HEK293 (cell line): ENCODE results near the gene NPW.

ENCODE experiments used
- CTCF ChIA-PET: fragments of 350-600 bp; formaldehyde crosslinking; extraction: SDS; loops from one replicate; lab custom pipeline; 2021; ENCODE audit warnings: antibody characterized with exemption; lab: Yijun Ruan, JAX
- POLR2A ChIA-PET: fragments of 300-600 bp; formaldehyde crosslinking; extraction: SDS; loops from one replicate; lab custom pipeline; 2020; ENCODE audit warnings: antibody characterized with exemption, inconsistent platforms; lab: Yijun Ruan, JAX
- H3K27ac ChIP-seq: fragments of 200-500 bp; sonication (Bioruptor generic); 2 replicates; pipeline ENCODE4 v1.5.1; 2014; ENCODE audit warnings: low read depth, low read length, control low read depth, inconsistent platforms; ENCODE audit errors: extremely low read depth
- H3K36me3 ChIP-seq, 2 experiments: fragments of 200-500 bp in 1 of 2; sonication (Bioruptor generic) in 1 of 2; 1 replicate in 1 of 2; 2 replicates in 1 of 2; pipeline ENCODE4 v1.5.1; 2014 to 2017; ENCODE audit warnings: inconsistent platforms in 2 of 2, low read length in 2 of 2; ENCODE audit not compliant: control insufficient read depth in 2 of 2, insufficient read depth in 1 of 2
- H3K4me1 ChIP-seq: fragments of 200-500 bp; sonication (Bioruptor generic); 2 replicates; pipeline ENCODE4 v1.5.1; 2014; ENCODE audit warnings: mild to moderate bottlenecking, low read length, inconsistent platforms; ENCODE audit not compliant: control insufficient read depth, insufficient read depth
- H3K4me3 ChIP-seq: 2 replicates; pipeline ENCODE4 v1.5.1; 2011; ENCODE audit warnings: low read depth, mild to moderate bottlenecking, control low read depth, low read length, moderate library complexity
- H3K9me3 ChIP-seq: fragments of 200-500 bp; sonication (Bioruptor generic); 2 replicates; pipeline ENCODE4 v1.5.1; 2014; ENCODE audit warnings: low read depth, low read length, inconsistent platforms; ENCODE audit not compliant: control insufficient read depth, insufficient read depth
- KLF16 ChIP-seq: fragments of 450-650 bp; formaldehyde crosslinking; IDR thresholded peaks from 2 replicates; pipeline ENCODE4 v1.5.1; 2017; ENCODE audit warnings: missing biosample characterization, missing genetic modification characterization
- PRDM1 ChIP-seq: fragments of 450-650 bp; formaldehyde crosslinking; IDR thresholded peaks from 2 replicates; pipeline ENCODE4; 2016; ENCODE audit warnings: missing biosample characterization, missing genetic modification characterization
- REPIN1 ChIP-seq: fragments of 450-650 bp; formaldehyde crosslinking; IDR thresholded peaks from 2 replicates; pipeline ENCODE4 v1.5.1; 2017; ENCODE audit warnings: missing biosample characterization, missing genetic modification characterization, low read depth
- SCRT2 ChIP-seq: fragments of 450-650 bp; formaldehyde crosslinking; IDR thresholded peaks from 2 replicates; pipeline ENCODE4 v1.5.1; 2016; ENCODE audit warnings: missing biosample characterization, missing genetic modification characterization
- WT1 ChIP-seq: fragments of 450-650 bp; formaldehyde crosslinking; IDR thresholded peaks from 2 replicates; pipeline ENCODE4 v1.5.1; 2016; ENCODE audit warnings: missing biosample characterization, missing genetic modification characterization
- ZIC2 ChIP-seq: fragments of 450-650 bp; formaldehyde crosslinking; IDR thresholded peaks from 2 replicates; pipeline ENCODE4 v1.5.1; 2016; ENCODE audit warnings: missing biosample characterization, missing genetic modification characterization
- ZNF202 ChIP-seq: fragments of 450-650 bp; formaldehyde crosslinking; IDR thresholded peaks from 2 replicates; pipeline ENCODE4 v1.5.1; 2016; ENCODE audit warnings: missing biosample characterization, missing genetic modification characterization, borderline replicate concordance
- ZNF433 ChIP-seq: fragments of 450-650 bp; formaldehyde crosslinking; IDR thresholded peaks from 2 replicates; pipeline ENCODE4 v1.5.1; 2016; ENCODE audit warnings: missing biosample characterization, missing genetic modification characterization, low read depth
- ZNF521 ChIP-seq: fragments of 450-650 bp; formaldehyde crosslinking; IDR thresholded peaks from 2 replicates; pipeline ENCODE4 v1.5.1; 2017; ENCODE audit warnings: missing biosample characterization, mild to moderate bottlenecking, missing genetic modification characterization
- ZNF555 ChIP-seq: fragments of 450-650 bp; formaldehyde crosslinking; conservative IDR thresholded peaks from 2 replicates; pipeline ENCODE4 v1.5.1; 2017; ENCODE audit warnings: missing biosample characterization, mild to moderate bottlenecking, missing genetic modification characterization, inconsistent platforms
- ZNF792 ChIP-seq: fragments of 450-650 bp; formaldehyde crosslinking; IDR thresholded peaks from 2 replicates; pipeline ENCODE4 v1.5.1; 2016; ENCODE audit warnings: missing biosample characterization, missing genetic modification characterization
- ZNF843 ChIP-seq: fragments of 450-650 bp; formaldehyde crosslinking; IDR thresholded peaks from 2 replicates; pipeline ENCODE4 v1.5.1; 2016; ENCODE audit warnings: missing biosample characterization, missing genetic modification characterization
- TF ChIP-seq, protein P1 (sequence below): fragments of 450-650 bp; formaldehyde crosslinking; conservative IDR thresholded peaks from 2 replicates; pipeline ENCODE4 v1.5.1; 2016; ENCODE audit warnings: low read depth, missing biosample characterization, missing genetic modification characterization
- TF ChIP-seq, protein P2 (sequence below): fragments of 450-650 bp; formaldehyde crosslinking; IDR thresholded peaks from 2 replicates; pipeline ENCODE4 v1.5.1; 2016; ENCODE audit warnings: missing biosample characterization, missing genetic modification characterization
- TF ChIP-seq, protein P3 (sequence below): fragments of 450-650 bp; formaldehyde crosslinking; IDR thresholded peaks from 2 replicates; pipeline ENCODE4 v1.5.1; 2016; ENCODE audit warnings: missing biosample characterization, missing genetic modification characterization, low read depth

NPW gene

DNA sequence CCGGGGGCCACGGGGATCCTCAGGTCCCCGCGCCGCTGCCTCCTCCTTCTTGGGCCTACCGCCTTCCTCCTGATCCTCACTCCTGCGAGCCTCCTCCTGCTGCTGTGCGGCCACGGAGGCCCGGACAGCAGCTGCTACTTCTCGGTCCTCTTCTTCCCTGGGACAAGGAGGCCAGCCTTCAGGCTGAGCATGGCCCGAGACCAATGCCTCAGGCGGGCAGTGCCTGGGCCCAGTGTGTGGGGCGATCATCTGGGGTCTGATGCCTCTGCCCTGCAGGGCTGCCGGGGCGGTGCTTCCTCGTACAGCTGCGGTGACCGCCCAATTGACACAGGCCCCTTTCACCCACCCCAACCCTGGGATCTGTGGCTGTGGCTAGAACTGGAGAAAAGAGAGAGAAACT is 18.6 kb upstream of the NPW start (continued):
- TF ChIP-seq ZNF433 (tag by site-specific recombination) (no peak), ZNF843 (tag by site-specific recombination) (no peak)
- TF ChIP-seq, protein P1, sequence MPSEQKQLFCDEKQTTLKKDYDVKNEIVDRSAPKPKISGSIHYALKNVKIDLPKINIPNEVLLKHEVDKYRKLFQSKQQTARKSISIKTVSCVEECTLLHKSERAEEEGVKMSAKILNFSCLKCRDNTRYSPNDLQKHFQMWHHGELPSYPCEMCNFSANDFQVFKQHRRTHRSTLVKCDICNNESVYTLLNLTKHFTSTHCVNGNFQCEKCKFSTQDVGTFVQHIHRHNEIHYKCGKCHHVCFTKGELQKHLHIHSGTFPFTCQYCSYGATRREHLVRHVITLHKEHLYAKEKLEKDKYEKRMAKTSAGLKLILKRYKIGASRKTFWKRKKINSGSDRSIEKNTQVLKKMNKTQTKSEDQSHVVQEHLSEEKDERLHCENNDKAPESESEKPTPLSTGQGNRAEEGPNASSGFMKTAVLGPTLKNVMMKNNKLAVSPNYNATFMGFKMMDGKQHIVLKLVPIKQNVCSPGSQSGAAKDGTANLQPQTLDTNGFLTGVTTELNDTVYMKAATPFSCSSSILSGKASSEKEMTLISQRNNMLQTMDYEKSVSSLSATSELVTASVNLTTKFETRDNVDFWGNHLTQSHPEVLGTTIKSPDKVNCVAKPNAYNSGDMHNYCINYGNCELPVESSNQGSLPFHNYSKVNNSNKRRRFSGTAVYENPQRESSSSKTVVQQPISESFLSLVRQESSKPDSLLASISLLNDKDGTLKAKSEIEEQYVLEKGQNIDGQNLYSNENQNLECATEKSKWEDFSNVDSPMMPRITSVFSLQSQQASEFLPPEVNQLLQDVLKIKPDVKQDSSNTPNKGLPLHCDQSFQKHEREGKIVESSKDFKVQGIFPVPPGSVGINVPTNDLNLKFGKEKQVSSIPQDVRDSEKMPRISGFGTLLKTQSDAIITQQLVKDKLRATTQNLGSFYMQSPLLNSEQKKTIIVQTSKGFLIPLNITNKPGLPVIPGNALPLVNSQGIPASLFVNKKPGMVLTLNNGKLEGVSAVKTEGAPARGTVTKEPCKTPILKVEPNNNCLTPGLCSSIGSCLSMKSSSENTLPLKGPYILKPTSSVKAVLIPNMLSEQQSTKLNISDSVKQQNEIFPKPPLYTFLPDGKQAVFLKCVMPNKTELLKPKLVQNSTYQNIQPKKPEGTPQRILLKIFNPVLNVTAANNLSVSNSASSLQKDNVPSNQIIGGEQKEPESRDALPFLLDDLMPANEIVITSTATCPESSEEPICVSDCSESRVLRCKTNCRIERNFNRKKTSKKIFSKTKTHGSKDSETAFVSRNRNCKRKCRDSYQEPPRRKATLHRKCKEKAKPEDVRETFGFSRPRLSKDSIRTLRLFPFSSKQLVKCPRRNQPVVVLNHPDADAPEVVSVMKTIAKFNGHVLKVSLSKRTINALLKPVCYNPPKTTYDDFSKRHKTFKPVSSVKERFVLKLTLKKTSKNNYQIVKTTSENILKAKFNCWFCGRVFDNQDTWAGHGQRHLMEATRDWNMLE: no peak

DNA sequence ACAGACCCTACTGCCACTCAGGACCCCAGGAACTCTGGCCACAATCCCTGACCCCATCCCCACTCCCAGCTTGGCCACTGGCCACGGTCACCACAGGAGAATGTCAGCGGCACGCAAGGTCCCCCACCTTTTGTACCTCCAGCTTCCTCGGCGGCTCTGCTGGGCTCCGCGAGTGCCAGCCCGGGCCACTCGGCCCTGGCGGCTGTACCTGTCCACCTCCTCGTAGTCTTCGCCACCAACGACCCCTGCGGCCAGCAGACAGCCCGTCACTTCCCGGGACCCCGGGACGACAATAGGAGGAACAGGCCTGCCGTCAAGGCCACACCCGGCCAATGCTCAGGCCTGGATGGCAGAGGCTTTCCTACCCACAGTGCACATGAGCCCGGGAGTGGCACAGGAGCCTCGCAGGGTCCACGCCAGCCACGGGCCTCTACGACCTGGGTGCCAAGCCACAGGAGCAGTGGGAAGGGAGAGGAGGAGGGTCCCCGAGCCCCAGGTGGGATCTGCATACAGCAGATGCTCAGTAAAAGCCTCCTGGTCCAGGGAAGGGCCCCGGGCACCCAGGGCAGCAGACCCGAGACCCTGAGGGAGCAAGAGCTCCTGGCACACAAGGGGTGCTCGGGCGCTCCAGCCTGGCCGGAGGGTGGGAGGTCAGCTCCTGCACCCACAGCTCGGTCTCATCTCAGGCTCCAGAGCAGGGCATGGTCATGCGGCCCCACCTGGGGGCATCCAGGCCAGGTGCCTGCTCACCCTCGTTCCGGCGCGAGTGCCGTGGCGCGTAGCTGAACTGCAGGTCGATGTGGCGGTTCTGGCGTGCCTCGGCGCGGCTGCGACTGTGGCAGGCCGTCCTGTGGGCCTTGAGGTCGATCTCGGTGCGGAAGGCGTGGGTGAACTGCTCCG is 17.9 kb upstream of the NPW start:
- H3K4me3 ChIP-seq: no peak overlapping the region
- TF ChIP-seq PRDM1 (tag by site-specific recombination) (no peak), ZNF521 (tag by site-specific recombination) (no peak)
- TF ChIP-seq, protein P2, sequence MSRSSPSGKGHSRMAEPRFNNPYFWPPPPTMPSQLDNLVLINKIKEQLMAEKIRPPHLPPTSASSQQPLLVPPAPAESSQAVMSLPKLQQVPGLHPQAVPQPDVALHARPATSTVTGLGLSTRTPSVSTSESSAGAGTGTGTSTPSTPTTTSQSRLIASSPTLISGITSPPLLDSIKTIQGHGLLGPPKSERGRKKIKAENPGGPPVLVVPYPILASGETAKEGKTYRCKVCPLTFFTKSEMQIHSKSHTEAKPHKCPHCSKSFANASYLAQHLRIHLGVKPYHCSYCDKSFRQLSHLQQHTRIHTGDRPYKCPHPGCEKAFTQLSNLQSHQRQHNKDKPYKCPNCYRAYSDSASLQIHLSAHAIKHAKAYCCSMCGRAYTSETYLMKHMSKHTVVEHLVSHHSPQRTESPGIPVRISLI (tag by site-specific recombination): no peak
- H3K4me1 ChIP-seq: peaks cover 8% of the 10 kb centered on the region
- H3K9me3 ChIP-seq: no peaks in the 10 kb centered on the region
- POLR2A ChIA-PET: no interaction called here
- no peak overlapping the region; the same call in 1 of the 2 replicates for H3K27ac ChIP-seq
- CTCF ChIA-PET: interaction anchor here (0.5 to 3.3 kb wide), 5 partner anchors 7 to 139 kb away, joined by 3 to 39 read pairs (median 5); partner anchors contain the start of gene NDUFB10
- H3K36me3 ChIP-seq: peaks cover 0 to 83% of the 10 kb centered on the region in 2 experiments; a peak in 2 of 3 replicates

DNA sequence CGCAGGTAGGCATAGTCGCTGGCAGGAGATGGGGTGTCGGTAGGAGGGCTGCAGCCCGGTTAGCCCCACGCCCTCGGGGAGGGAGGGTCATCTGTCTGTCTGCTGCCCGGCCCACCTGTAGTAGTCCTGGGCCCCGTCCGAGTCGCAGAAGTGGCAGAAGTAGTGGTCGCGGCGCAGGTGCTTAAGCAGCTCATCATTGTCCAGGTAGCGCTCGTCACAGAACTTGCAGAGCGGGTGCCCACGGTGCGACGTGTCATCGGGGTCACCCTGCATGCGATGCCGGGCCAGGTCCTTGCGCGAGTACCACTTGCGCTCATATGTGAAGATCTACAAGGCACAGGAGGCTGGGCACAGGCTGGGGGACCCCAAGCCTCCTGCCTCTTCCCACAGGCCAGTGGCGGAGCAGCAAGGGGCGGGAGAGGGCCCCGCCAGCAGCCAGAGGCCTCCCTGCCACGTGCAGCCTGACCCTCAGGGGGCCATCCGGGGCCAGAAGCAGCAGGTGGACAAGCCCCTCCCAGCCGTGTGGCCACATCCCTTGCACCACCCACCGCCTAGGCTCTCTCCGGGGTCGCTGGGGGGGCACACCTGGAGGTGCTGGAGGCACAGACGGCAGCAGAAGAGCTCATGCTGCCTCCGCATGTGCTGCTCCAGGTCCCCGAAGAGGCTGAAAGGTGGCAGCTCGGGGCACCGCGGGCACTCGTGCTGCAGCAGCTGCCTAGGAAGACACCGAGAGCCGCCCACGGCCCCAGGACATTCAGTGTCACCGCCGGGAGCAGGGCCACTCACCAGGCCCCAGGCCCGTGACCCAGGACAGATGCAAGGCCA is 17.0 kb upstream of the NPW start:
- TF ChIP-seq, protein P3, sequence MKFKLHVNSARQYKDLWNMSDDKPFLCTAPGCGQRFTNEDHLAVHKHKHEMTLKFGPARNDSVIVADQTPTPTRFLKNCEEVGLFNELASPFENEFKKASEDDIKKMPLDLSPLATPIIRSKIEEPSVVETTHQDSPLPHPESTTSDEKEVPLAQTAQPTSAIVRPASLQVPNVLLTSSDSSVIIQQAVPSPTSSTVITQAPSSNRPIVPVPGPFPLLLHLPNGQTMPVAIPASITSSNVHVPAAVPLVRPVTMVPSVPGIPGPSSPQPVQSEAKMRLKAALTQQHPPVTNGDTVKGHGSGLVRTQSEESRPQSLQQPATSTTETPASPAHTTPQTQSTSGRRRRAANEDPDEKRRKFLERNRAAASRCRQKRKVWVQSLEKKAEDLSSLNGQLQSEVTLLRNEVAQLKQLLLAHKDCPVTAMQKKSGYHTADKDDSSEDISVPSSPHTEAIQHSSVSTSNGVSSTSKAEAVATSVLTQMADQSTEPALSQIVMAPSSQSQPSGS (tag by site-specific recombination): no peak
- TF ChIP-seq ZNF555 (tag by site-specific recombination) (no peak), KLF16 (tag by site-specific recombination) (no peak), ZIC2 (peak; percentile 69), REPIN1 (tag by site-specific recombination) (no peak), ZNF792 (tag by site-specific recombination) (no peak), WT1 (tag by site-specific recombination) (no peak), SCRT2 (tag by site-specific recombination) (peak; percentile 22; the same call in 1 of the 2 replicates), ZNF433 (tag by site-specific recombination) (no peak), ZNF202 (tag by site-specific recombination) (no peak)
- Histone ChIP-seq H3K9me3 (no peaks in the 10 kb centered on the region), H3K27ac (no peak overlapping the region), H3K36me3 (peaks cover 0 to 79% of the 10 kb centered on the region in 2 experiments; a peak in 2 of 3 replicates), H3K4me1 (peaks cover 18% of the 10 kb centered on the region), H3K4me3 (no peak overlapping the region)
- POLR2A ChIA-PET: interaction anchor here (0.6 kb wide), 1 partner anchor 134 kb away, joined by 4 read pairs; no protein-coding TSS in a partner anchor
- CTCF ChIA-PET: interaction anchor here (0.6 to 3.3 kb wide), 11 partner anchors 8 to 735 kb away, joined by 3 to 39 read pairs (median 12); partner anchors contain the start of genes GFER, NTHL1 and TSC2
